A673 (cell line): ENCODE data around the gene LMTK2. TPM values are rescaled to one million over a fixed set of nuclear protein-coding genes. Genes with fewer than 3 reads are reported as not detected.

Experiments used
- BruUV-seq: library from RNA; stranded (reverse); fragments of 400-500 nt; replicated peaks from 2 replicates; lab custom pipeline; 2021; lab: Mats Ljungman, UMichigan
- CTCF ChIA-PET: fragments of 300-600 bp; sonication (Branson Sonifier 250); formaldehyde crosslinking; loops from one replicate; lab custom pipeline; 2022; ENCODE audit warnings: antibody characterized with exemption; lab: Charles Lee
- POLR2A ChIA-PET: fragments of 300-600 bp; sonication (Branson Sonifier 250); formaldehyde crosslinking; loops from one replicate; lab custom pipeline; 2022; ENCODE audit warnings: antibody characterized with exemption; ENCODE audit not compliant: low non-redundant PET; lab: Charles Lee
- DNase-seq: peaks from one replicate; pipeline ENCODE4 v3.0.0-alpha.2; 2015; ENCODE audit warnings: low spot score
- H3K27ac ChIP-seq: fragments of 200-600 bp; sonication (generic); 2 replicates; pipeline ENCODE4 v1.5.1; 2016; ENCODE audit warnings: mixed run types, low read depth, mild to moderate bottlenecking, mixed read lengths, antibody characterized with exemption, low read length; ENCODE audit not compliant: poor library complexity, severe bottlenecking
- H3K27me3 ChIP-seq: fragments of 200-600 bp; sonication (generic); replicated peaks from 2 replicates; pipeline ENCODE4 v1.6.1; 2017; ENCODE audit warnings: mixed run types, low read depth, mild to moderate bottlenecking, mixed read lengths, antibody characterized with exemption, low read length; ENCODE audit not compliant: insufficient read depth, poor library complexity
- H3K36me3 ChIP-seq: fragments of 200-600 bp; sonication (generic); 2 replicates; pipeline ENCODE4 v1.6.1; 2016; ENCODE audit warnings: mixed run types, mild to moderate bottlenecking, mixed read lengths, antibody characterized with exemption, low read length; ENCODE audit not compliant: insufficient read depth, poor library complexity, severe bottlenecking
- H3K4me1 ChIP-seq: fragments of 200-600 bp; sonication (generic); 2 replicates; pipeline ENCODE4 v1.6.1; 2017; ENCODE audit warnings: mixed run types, mild to moderate bottlenecking, mixed read lengths, antibody characterized with exemption, low read length; ENCODE audit not compliant: insufficient read depth, poor library complexity, severe bottlenecking
- H3K4me3 ChIP-seq: fragments of 200-600 bp; sonication (generic); 2 replicates; pipeline ENCODE4 v1.5.1; 2016; ENCODE audit warnings: low read depth, mixed run types, mild to moderate bottlenecking, mixed read lengths, low read length; ENCODE audit not compliant: poor library complexity, severe bottlenecking
- H3K9me3 ChIP-seq: fragments of 200-600 bp; sonication (generic); 2 replicates; pipeline ENCODE4 v1.6.1; 2016; ENCODE audit warnings: mixed run types, low read depth, mild to moderate bottlenecking, mixed read lengths, antibody characterized with exemption, low read length; ENCODE audit not compliant: poor library complexity, severe bottlenecking
- EZH2 ChIP-seq: fragments of 200-600 bp; sonication (generic); IDR thresholded peaks from 2 replicates; pipeline ENCODE4 v1.6.1; 2017; ENCODE audit warnings: borderline replicate concordance, low read depth, mild to moderate bottlenecking, mixed read lengths, antibody characterized with exemption, low read length; ENCODE audit not compliant: poor library complexity, severe bottlenecking
- intact Hi-C: fragments of 100-400 bp; cut with micrococcal nuclease; formaldehyde crosslinking; loops from one replicate; pipeline ENCODE4 v1.10.0; 2022; ENCODE audit not compliant: unreplicated experiment
- total RNA-seq: library from RNA; stranded (reverse); gene quantifications from 2 replicates; pipeline ENCODE4 v1.2.3, GENCODE V29; 2021
- TF ChIP-seq, protein P1 (sequence below): fragments of 300-800, 200-600 bp; sonication (generic); conservative IDR thresholded peaks from 2 replicates; pipeline ENCODE4 v1.5.1; 2017; ENCODE audit warnings: low read depth, mild to moderate bottlenecking, antibody characterized with exemption, low read length, moderate library complexity, mixed read lengths

Gene LMTK2
- total RNA-seq, 1 experiment from 2014 or later, result 20.6 TPM

- ChIA-PET CTCF (no interaction called here), POLR2A (no interaction called here)
- Histone ChIP-seq H3K4me3 (no peak overlapping the region), H3K36me3 (no peaks in the 10 kb centered on the region), H3K27ac (no peak overlapping the region), H3K9me3 (no peaks in the 10 kb centered on the region), H3K4me1 (no peaks in the 10 kb centered on the region), H3K27me3 (no peaks in the 10 kb centered on the region)
- intact Hi-C loops, result no loop called here
- no peak for TF ChIP-seq EZH2
- TF ChIP-seq, protein P1, sequence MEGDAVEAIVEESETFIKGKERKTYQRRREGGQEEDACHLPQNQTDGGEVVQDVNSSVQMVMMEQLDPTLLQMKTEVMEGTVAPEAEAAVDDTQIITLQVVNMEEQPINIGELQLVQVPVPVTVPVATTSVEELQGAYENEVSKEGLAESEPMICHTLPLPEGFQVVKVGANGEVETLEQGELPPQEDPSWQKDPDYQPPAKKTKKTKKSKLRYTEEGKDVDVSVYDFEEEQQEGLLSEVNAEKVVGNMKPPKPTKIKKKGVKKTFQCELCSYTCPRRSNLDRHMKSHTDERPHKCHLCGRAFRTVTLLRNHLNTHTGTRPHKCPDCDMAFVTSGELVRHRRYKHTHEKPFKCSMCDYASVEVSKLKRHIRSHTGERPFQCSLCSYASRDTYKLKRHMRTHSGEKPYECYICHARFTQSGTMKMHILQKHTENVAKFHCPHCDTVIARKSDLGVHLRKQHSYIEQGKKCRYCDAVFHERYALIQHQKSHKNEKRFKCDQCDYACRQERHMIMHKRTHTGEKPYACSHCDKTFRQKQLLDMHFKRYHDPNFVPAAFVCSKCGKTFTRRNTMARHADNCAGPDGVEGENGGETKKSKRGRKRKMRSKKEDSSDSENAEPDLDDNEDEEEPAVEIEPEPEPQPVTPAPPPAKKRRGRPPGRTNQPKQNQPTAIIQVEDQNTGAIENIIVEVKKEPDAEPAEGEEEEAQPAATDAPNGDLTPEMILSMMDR, result no peak
- no peak for DNase-seq
- BruUV-seq, result no TSS peak
Observed at GRCh38 chr7:98230746-98231471, 124.2 kb downstream of the LMTK2 start.

- H3K27me3 ChIP-seq, result no peaks in the 10 kb centered on the region
- no peak for TF ChIP-seq EZH2
- TF ChIP-seq, protein P1, result no peak
- no peaks in the 10 kb centered on the region for H3K4me1 ChIP-seq
- ChIA-PET POLR2A (no interaction called here), CTCF (interaction anchor here (0.5 kb wide), 1 partner anchor 127 kb away, joined by 3 read pairs; no protein-coding TSS in a partner anchor)
- H3K4me3 ChIP-seq, result no peak overlapping the region
- no TSS peak for BruUV-seq
- no peaks in the 10 kb centered on the region for H3K9me3 ChIP-seq
- H3K36me3 ChIP-seq, result no peaks in the 10 kb centered on the region
- H3K27ac ChIP-seq, result no peak overlapping the region
- no peak for DNase-seq
- intact Hi-C loops, result no loop called here
Observed at GRCh38 chr7:98231493-98232262, 125.0 kb downstream of the LMTK2 start.

GRCh38 chr7:98232263-98232585 is 125.6 kb downstream of the LMTK2 start:
- intact Hi-C loops, result no loop called here

More at GRCh38 chr7:98232263-98232585, 125.6 kb downstream of the LMTK2 start:
- no peak for TF ChIP-seq EZH2
- TF ChIP-seq, protein P1, result no peak
- no TSS peak for BruUV-seq
- H3K36me3 ChIP-seq, result no peaks in the 10 kb centered on the region
- H3K4me1 ChIP-seq, result no peaks in the 10 kb centered on the region
- H3K9me3 ChIP-seq, result no peaks in the 10 kb centered on the region
- DNase-seq, result no peak
- ChIA-PET POLR2A (no interaction called here), CTCF (interaction anchor here (0.5 kb wide), 1 partner anchor 127 kb away, joined by 3 read pairs; no protein-coding TSS in a partner anchor)
- H3K27ac ChIP-seq, result no peak overlapping the region
- no peaks in the 10 kb centered on the region for H3K27me3 ChIP-seq
- no peak overlapping the region for H3K4me3 ChIP-seq
